ENCODE measurements around the gene CDHR5.

DNA sequence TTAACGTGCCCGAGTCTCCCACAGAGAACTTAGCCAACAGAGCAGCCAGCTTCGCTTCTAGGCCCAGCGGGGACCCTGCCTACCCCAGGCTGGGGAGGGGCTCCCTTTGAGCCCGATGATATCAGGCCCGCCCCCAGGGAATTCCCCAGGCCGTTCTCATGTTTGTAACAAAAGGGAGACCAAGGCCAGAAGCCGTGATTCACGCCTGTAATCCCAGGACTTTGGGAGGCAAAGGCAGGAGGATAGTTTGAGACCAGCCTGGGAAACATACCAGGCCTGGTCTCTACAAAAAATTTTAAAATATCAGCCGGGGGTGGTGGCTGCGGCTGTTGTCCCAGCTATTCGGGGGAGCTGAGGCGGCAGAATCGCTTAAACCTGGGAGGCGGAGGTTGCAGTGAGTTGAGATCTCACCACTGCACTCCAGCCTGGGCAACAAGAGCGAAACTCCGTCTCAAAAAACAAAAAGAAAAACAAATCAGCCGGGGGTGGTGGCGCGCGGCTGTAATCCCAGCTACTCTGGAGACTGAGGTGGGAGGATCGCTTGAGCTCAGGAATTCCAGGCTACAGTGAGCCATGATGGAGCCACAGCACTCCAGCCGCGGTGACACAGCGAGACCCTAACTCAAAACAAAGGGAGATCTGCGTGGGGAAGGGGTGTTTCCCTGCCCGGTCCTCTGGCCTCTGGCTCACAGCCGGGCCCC, 14.0 kb upstream of the CDHR5 start:
- TF ChIP-seq, protein P1, sequence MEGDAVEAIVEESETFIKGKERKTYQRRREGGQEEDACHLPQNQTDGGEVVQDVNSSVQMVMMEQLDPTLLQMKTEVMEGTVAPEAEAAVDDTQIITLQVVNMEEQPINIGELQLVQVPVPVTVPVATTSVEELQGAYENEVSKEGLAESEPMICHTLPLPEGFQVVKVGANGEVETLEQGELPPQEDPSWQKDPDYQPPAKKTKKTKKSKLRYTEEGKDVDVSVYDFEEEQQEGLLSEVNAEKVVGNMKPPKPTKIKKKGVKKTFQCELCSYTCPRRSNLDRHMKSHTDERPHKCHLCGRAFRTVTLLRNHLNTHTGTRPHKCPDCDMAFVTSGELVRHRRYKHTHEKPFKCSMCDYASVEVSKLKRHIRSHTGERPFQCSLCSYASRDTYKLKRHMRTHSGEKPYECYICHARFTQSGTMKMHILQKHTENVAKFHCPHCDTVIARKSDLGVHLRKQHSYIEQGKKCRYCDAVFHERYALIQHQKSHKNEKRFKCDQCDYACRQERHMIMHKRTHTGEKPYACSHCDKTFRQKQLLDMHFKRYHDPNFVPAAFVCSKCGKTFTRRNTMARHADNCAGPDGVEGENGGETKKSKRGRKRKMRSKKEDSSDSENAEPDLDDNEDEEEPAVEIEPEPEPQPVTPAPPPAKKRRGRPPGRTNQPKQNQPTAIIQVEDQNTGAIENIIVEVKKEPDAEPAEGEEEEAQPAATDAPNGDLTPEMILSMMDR (IDR thresholded peaks at IDR 0.05): no peak
- TF ChIP-seq POLR2A (IDR thresholded peaks at IDR 0.05) (no peak), POLR2AphosphoS5 (IDR thresholded peaks at IDR 0.05) (no peak)

All from breast epithelium (tissue), 3 donors.